HepG2 (cell line): ENCODE results near the gene UBXN1. TPM values are rescaled to one million over a fixed set of nuclear protein-coding genes. Genes with fewer than 3 reads are reported as not detected.

ENCODE experiments used
- BCL6 ChIP-seq: IDR thresholded peaks from 2 replicates; pipeline ENCODE4 v1.6.1; 2016; ENCODE audit warnings: missing genetic modification reagents, missing compliant biosample characterization
- CREB1 ChIP-seq, 2 experiments: fragments of 450-650 bp in 1 of 2; IDR thresholded peaks; 2 replicates each; pipeline ENCODE4 v1.6.1; 2016 to 2017; ENCODE audit warnings: control low read depth in 1 of 2, mild to moderate bottlenecking in 1 of 2, missing compliant biosample characterization in 1 of 2, missing genetic modification characterization in 1 of 2
- DNMT3B ChIP-seq: conservative IDR thresholded peaks from 2 replicates; pipeline ENCODE4 v1.6.1; 2016; ENCODE audit warnings: missing biosample characterization, control low read depth
- FOXC1 ChIP-seq: sonication (generic); formaldehyde crosslinking; IDR thresholded peaks from 2 replicates; pipeline ENCODE4 v1.8.0; 2022; ENCODE audit warnings: mild to moderate bottlenecking, missing genetic modification reagents, borderline replicate concordance
- GATAD2A ChIP-seq: IDR thresholded peaks from 2 replicates; pipeline ENCODE4 v1.6.1; 2016
- KDM5A ChIP-seq: fragments of 200-600 bp; sonication (generic); IDR thresholded peaks from 2 replicates; pipeline ENCODE4 v1.7.0; 2018; ENCODE audit warnings: antibody characterized with exemption, mild to moderate bottlenecking, low read length, borderline replicate concordance
- ONECUT2 ChIP-seq: sonication (generic); formaldehyde crosslinking; IDR thresholded peaks from 2 replicates; pipeline ENCODE4 v1.4.0; 2020; ENCODE audit warnings: missing genetic modification reagents
- PPARG ChIP-seq: conservative IDR thresholded peaks from 2 replicates; pipeline ENCODE4 v1.6.1; 2016; ENCODE audit warnings: missing biosample characterization, missing genetic modification reagents
- PRDM4 ChIP-seq: sonication (generic); formaldehyde crosslinking; IDR thresholded peaks from 2 replicates; pipeline ENCODE4 v1.9.0; 2021; ENCODE audit warnings: missing genetic modification reagents, borderline replicate concordance
- SMYD3 ChIP-seq: sonication (generic); formaldehyde crosslinking; IDR thresholded peaks from 2 replicates; pipeline ENCODE4 v1.8.1; 2023; ENCODE audit warnings: mild to moderate bottlenecking, missing genetic modification reagents
- SNAI1 ChIP-seq: sonication (generic); formaldehyde crosslinking; IDR thresholded peaks from 2 replicates; pipeline ENCODE4 v1.5.0; 2020; ENCODE audit warnings: mild to moderate bottlenecking, missing genetic modification reagents, borderline replicate concordance
- UBTF ChIP-seq: sonication (generic); formaldehyde crosslinking; IDR thresholded peaks from 2 replicates; pipeline ENCODE4 v1.4.0; 2020; ENCODE audit warnings: mild to moderate bottlenecking, missing genetic modification reagents
- XRCC5 ChIP-seq: fragments of 200-400 bp; formaldehyde crosslinking; optimal IDR thresholded peaks from 2 replicates; pipeline ENCODE3; 2017; ENCODE audit warnings: mild to moderate bottlenecking, low read length
- ZBTB38 ChIP-seq: sonication (generic); formaldehyde crosslinking; IDR thresholded peaks from 2 replicates; pipeline ENCODE4 v1.5.1; 2020; ENCODE audit warnings: mild to moderate bottlenecking, missing genetic modification reagents
- ZFX ChIP-seq: sonication (generic); formaldehyde crosslinking; IDR thresholded peaks from 2 replicates; pipeline ENCODE4 v1.4.0; 2020; ENCODE audit warnings: mild to moderate bottlenecking, low read depth, missing genetic modification reagents, moderate library complexity
- ZNF414 ChIP-seq: sonication (generic); formaldehyde crosslinking; IDR thresholded peaks from 2 replicates; pipeline ENCODE4 v1.5.0; 2020; ENCODE audit warnings: missing genetic modification reagents
- ZNF7 ChIP-seq: IDR thresholded peaks from 2 replicates; pipeline ENCODE4 v1.6.1; 2016; ENCODE audit warnings: missing biosample characterization, missing genetic modification reagents
- ZNF790 ChIP-seq: sonication (generic); formaldehyde crosslinking; IDR thresholded peaks from 2 replicates; pipeline ENCODE4 v1.8.0; 2022; ENCODE audit warnings: missing genetic modification reagents, mild to moderate bottlenecking, borderline replicate concordance
- polyA plus RNA-seq, 8 experiments: library from polyadenylated mRNA; depleted of rRNA in 3 of 8; stranded (reverse) in 7 of 8; unstranded in 1 of 8; fragments of >200 nt; fragmentation: Illumina TruSeq in 4 of 8; extraction: Trizol in 4 of 8; gene quantifications; 2 replicates each; pipeline versions ENCODE4 v1.2.1 to v1.2.3, GENCODE V29; 2011 to 2016; ENCODE audit warnings: low read depth in 4 of 8, missing spikeins in 1 of 8, mixed read lengths in 1 of 8; ENCODE audit not compliant: insufficient read depth in 1 of 8
- total RNA-seq, 5 experiments: library from RNA; depleted of rRNA; stranded (reverse); fragments of >200 nt; fragmentation: Illumina TruSeq; extraction: Trizol; gene quantifications; 2 replicates each; pipeline ENCODE4 v1.2.3, GENCODE V29; 2016; ENCODE audit warnings: low read depth in 1 of 5

UBXN1 gene
- total and polyA plus RNA-seq, 2 of the 13 experiments (the other 11 are each of a cell fraction or from before 2014, with no cell fraction given) = 47.5 to 52.4 TPM

DNA sequence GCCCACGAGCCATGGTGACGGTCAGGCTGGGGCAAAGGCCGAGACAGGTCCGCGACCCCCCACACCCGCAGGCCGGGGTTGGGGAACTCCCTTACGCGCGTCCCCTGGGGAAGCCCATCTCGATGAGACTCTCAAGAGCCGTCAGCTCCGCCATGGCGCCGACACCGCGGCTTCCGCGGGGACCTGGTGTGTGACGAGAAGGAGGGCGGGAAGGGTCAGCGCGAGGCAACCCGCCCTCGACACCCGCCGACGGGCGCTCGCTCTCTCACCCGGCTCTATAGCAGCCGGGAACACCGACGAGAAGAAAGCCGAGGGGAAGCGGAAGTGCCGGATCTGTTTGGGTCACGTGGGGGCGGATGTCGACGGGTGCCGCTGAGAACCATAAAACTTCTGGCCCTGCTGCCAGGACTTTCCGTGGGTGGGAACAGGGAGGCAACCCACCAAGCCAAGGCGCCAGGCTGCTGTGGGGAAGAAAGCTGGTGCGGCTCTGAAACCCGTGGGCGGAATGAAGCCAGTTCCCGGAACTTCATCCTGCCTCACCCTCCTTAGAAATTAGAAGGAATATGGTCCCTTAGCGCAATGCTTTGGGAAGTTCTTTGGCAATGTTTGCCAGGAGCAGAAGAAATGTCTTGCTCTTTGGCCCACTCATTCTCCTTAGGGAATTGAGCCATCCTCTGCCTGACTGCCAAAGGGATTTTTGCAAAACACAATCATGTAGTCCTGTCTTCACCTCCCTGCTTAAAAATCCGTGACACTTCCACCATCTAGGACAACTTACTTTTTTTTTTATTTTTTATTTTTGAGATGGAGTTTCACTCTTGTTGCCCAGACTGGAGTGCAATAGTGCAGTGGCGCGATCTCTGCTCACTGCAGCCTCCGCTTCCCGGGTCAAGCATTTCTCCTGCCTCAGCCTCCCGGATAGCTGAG is at the start of gene UBXN1 (continued):
- TF ChIP-seq ONECUT2 (CRISPR knock-in tag) (peak; percentile 14; the same call in 1 of the 2 replicates), ZNF790 (CRISPR knock-in tag) (peak; percentile 49; the same call in 1 of the 2 replicates), GATAD2A (CRISPR knock-in tag) (peak; percentile 72; the same call in 1 of the 2 replicates), PPARG (CRISPR knock-in tag) (peak; percentile 54), CREB1 (IDR thresholded peaks at IDR 0.05) (peak; percentile 17; the same call in 1 of the 2 replicates), CREB1 (CRISPR knock-in tag; IDR thresholded peaks at IDR 0.05) (no peak), ZNF414 (CRISPR knock-in tag) (peak; percentile 71), FOXC1 (CRISPR knock-in tag) (peak; percentile 29; the same call in 1 of the 2 replicates), DNMT3B (no peak), PRDM4 (CRISPR knock-in tag) (0 out of 2 replicates have a peak, but pooled peaks have one; percentile 67), UBTF (peak; percentile 74), BCL6 (CRISPR knock-in tag) (0 out of 2 replicates have a peak, but pooled peaks have one; percentile 24), ZFX (CRISPR knock-in tag) (peak; percentile 65), SMYD3 (CRISPR knock-in tag) (0 out of 2 replicates have a peak, but pooled peaks have one; percentile 44), ZNF7 (no peak), SNAI1 (CRISPR knock-in tag) (peak; percentile 79; the same call in 1 of the 2 replicates), KDM5A (peak; percentile 96), ZBTB38 (CRISPR knock-in tag) (peak; percentile 42; the same call in 1 of the 2 replicates), XRCC5 (peak; percentile 70)
- TF ChIP-seq, all 625 proteins: peak for 250
